Right forelimb (tissue), 1 donor: ENCODE measurements around the gene VIL1.

Source experiments
- DNase-seq: peaks from one replicate; pipeline ENCODE4 v3.0.0-alpha.2; 2018

The VIL1 gene

DNA sequence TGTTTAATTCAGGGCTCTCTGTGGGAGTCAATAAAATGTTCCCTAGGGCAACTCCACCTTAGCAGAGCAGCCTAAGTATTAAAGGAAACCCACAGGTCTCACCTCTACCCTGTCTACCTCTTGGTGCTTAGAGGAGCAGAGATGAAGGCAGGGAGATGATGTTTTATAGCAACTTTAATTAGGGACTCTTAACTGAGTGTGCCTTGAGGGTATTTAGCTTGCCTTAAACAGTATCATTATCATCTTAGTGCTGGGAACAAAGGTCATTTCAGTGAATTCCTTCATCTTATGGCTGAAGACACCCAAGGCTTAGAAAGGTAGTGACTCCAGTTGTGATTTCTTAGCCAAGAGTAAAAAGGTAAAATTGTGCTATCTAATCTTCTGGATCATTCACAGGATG lies 26.7 kb downstream of the VIL1 start:
- no peak for DNase-seq

- no peak for DNase-seq
Observed at GRCh38 chr2:218446547-218446946, 27.6 kb downstream of the VIL1 start.

DNA sequence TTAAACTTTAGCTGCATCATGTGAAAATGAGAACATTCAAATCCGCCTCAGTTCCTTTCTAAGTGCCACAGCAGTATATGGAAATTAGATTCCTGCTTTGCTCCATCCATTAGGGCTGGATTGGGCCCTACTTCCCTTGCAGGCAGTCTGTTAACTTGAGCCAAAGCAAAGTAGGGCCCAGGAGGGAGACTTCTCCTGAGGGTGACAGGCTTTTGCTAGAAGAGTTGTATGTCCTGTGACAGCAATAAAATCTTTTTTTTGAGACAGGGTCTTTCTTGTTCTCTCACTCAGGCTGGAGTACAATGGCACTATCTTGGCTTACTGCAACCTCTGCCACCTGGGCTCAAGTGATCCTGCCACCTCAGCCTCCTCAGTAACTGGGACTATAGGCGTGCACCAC lies 28.1 kb downstream of the VIL1 start:
- no peak for DNase-seq

- DNase-seq: no peak
Observed at GRCh38 chr2:218448934-218449333, 30.0 kb downstream of the VIL1 start.

GRCh38 chr2:218452079-218452478 lies 33.2 kb downstream of the VIL1 start:
- DNase-seq: no peak

DNA sequence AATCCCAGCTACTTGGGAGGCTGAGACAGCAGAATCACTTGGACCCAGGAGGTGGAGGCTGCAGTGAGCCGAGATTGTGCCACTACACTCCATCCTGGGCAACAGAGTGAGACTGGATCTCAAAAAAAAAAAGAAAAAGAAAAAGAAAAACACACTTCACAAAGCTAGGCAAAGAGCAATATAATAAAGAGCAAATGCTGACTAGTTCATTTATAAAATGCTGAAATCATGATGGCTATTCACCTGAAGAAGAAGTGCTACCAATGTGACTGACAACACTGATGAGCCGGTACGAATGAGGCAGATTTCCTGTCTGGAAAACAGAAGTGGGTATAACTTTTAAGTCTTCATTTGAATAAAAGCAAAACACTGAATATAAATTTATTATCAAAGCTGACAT lies 37.9 kb downstream of the VIL1 start:
- DNase-seq: no peak

- no peak for DNase-seq
Observed at GRCh38 chr2:218458598-218458997, 39.7 kb downstream of the VIL1 start.

DNA sequence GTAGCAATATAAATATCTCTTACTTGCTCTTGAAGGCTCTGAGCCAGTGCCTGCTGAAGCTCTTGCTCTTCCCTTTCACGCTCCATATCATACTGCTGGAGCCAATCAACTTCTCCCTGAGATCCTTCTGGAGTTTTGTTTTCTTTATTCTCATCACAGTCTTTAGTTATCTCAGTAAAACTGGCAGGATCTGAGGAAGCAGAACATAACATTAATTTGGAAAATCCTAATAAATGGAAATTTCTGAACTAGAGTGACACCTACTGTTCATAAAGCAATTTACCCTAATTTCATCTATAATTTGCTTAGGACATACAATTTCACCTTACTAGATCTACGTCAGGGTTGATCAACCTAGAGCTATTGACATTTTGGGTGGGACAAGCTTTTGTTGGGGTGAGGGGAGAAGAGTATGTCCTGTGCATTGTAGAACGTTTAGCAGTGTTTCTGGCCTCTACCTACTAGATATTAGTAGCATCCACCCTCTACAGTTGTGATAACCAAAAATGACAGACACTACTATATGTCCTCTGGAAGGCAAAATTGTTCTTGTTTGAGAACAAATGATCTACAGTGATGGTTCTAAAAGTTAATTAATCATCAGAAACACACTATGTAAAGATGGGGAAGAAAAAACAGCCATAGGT lies 47.2 kb downstream of the VIL1 start:
- no peak for DNase-seq

GRCh38 chr2:218470448-218470847 lies 51.5 kb downstream of the VIL1 start:
- no peak for DNase-seq

DNA sequence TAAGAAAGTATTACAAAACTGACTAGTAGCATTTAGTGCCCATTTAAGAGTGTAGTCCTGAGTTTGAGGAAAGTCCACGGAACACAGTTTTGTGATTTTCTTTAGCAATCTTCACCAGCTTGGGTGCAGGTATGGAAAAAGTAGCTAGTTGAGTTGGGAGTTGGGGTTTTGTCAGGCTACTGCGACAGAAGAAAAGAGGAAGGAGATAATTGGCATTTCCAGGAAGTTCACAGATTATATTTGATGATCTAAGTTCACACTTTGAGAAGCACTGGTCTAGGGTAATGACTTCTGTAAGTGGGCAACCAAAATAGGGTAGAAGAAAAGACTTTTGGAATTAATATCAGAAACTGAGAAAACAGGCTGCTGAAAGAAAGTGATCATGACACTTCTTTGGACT lies 52.1 kb downstream of the VIL1 start:
- no peak for DNase-seq

DNA sequence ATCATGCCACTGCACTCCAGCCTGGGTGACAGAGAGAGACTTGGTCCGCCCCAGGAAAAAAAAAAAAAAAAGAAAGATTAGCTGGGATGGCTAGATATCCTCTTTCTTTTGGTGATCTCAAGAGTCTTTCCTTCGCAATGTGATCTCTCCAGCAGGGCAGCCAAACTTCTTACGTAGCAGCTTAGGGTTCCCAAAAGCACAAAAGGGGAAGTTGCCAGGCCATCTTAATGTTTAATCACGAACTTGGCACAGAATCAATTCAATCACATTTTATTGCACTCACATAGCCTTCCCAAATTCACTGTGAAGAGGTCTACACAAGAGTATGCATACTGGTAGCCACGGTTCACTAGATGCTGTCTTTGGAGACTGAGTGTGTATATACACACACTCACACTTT lies 53.1 kb downstream of the VIL1 start:
- DNase-seq: no peak

DNA sequence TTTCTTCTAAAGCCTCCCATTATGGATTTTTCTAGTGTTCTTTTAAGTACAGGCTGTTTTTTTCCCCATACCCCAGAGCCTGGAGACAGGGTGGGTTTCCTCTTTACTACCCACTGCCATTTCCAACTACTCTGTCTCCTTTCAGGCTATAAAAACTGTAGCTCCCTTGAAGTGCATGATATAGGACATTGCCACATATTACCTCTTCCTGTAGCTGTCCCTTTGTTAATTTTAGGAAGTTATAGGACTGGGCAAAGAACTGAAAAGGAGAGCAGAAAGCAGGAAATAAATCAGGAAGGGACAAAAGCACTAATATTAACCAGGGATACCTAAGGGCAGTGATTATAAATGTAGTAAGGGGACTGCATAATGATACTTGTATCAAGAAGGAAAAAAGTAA lies 54.1 kb downstream of the VIL1 start:
- no peak for DNase-seq

- DNase-seq: no peak
Observed at GRCh38 chr2:218474527-218474926, 55.6 kb downstream of the VIL1 start.

DNA sequence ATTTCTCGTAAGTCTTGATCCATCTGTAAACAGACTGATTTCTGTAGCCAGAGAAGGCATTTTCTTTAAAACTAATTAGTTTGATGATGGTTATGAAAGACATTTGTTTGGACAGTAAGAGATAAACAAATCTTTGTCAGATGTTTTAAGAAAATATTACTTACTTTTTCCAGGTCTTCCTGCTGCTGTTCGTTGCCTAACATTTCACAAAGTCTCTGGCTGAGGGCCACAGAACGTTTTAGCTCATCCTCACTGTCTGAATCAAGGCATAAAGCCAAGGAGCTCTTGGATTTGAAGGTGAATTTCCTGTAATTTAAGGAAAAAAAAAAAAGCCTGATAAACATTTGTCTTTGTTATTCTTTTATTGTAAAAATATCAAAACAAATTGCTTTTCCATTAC lies 57.8 kb downstream of the VIL1 start:
- DNase-seq: no peak

DNA sequence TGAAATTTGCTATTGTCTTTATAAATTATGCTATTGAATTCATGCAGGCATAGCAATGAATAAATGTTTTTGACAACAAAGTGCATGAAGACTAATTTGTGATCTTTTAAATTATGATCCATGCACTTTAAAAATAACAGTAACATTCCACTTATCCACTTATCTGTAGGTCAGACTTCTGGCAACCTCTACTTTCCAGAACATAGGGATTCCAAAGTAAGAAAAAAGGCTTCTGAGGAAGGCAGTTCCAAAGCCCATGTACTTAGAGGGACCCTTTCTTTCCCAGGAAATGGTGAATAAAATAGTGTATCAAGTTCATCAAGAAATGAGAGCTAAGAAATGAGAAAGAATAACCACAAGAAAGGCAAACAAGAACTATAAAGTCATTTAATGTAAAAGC lies 58.3 kb downstream of the VIL1 start:
- DNase-seq: no peak

DNA sequence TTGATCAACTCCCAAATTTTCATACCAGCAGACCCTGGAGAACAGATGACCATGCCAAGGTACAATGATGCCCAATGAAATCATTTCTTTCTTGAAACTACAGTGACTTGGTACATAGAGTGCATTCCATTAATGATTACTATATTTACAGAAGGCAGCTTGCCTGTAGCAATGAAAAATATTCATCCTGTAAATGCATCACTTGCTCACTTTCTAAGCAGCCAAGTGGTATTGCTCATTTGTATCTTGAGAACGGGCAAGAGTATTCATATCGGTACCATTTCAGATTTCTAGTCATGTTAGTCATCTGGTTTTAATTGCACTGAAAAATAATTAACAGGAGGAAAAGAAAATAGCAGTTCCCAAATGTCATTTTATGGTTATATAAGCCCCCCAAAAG lies 59.6 kb downstream of the VIL1 start:
- no peak for DNase-seq

DNA sequence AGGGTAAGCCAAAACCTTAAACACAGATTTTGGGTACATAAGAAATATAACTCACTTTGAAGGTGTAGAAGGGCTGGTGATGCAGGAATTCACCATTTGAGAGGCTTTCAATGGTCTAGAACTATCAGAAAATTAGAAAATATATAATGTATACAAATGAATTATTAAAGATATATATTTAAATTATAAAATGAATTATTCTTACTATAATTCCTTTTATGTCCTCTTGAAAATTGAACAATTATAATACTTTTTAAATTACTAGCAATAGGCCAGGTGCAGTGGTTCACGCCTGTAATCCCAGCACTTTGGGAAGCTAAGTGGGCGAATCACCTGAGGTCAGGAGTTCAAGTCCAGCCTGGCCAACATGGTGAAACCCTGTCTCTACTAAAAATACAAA lies 60.7 kb downstream of the VIL1 start:
- DNase-seq: no peak

DNA sequence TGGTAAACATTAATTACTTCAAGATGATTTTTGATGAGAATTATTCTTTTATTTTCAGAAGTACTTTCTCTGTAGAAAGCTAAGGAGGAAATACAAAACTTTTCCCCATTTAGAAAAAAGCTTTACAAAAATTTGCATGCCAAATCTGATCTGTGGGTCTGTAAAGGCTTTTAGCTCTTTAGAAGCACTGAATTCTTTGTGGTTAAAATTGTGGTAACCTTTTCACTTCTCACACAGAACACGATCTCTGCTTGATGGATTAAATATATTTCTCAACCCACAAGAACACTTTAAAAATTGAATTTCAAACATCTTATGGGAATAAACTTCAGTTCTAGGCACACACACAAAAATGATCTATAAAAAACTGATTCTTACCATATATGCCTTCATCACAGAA lies 63.7 kb downstream of the VIL1 start:
- no peak for DNase-seq

GRCh38 chr2:218485986-218486667 lies 67.2 kb downstream of the VIL1 start:
- DNase-seq: no peak

GRCh38 chr2:218500501-218501060 lies 81.7 kb downstream of the VIL1 start:
- no peak for DNase-seq

DNA sequence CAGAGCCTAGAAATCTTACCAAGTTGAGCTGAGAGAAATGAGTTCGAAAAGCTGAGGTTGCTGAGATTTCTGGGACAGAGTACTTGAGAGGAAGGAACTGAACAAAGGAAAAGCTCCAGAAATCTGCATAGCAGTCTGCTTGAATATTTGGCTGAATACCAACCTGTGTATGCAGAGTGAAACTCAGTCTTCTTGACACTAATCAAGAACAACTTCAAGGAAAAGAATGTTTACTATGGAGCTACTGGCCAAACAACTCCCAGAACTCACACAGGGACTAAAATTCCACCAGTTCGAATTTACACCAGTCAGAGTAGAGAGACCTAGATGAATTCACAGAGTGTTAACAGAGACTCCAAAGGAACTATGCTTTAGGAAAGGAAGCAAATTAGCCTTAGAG lies 82.7 kb downstream of the VIL1 start:
- DNase-seq: no peak
